ENCODE data around the gene HLF. TPM values are rescaled to one million over a fixed set of nuclear protein-coding genes. Genes with fewer than 3 reads are reported as not detected.

HLF gene
- total and polyA plus RNA-seq, 7 experiments from 2014 or later = 0.18 to 2.6 (median 0.36) TPM; not detected in 1

DNA sequence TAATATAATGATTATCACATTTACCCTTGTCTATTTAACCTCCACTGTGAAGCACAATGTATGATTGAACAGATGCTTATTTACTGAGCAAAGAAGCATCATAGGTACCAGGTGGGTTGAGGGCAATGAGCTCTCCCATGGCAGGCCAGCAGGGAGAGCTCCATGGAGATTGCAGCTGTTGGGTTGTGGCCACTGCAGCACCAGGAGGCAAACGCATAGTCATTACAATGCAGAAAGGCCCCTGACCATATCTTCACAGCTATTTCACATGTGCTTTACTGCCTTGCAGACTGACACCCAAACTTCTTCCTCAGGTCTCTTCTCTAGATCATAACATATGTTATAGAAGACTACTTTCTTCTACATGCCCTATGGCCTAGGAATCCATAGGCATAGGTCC is 81.9 kb downstream of the HLF start:
- Histone ChIP-seq H3K36me3 (ENCODE audit: control insufficient read depth in 2 of 3, insufficient read depth in 3 of 3, low read length in 3 of 3) (no peaks in the 10 kb centered on the region), H3K27ac (ENCODE audit: low read depth, low read length) (no peak overlapping the region), H3K9me3 (ENCODE audit: control insufficient read depth in 2 of 3, low read length in 3 of 3) (no peaks in the 10 kb centered on the region), H3K27me3 (ENCODE audit: control insufficient read depth in 2 of 2, insufficient read depth in 2 of 2, low read length in 2 of 2) (no peaks in the 10 kb centered on the region), H3K4me3 (ENCODE audit: low read length) (no peak overlapping the region), H3K4me1 (ENCODE audit: control insufficient read depth in 2 of 2, insufficient read depth in 2 of 2, low read length in 2 of 2) (peaks cover 0 to 23% of the 10 kb centered on the region in 2 donors)
- DNase-seq = no peak
- Mint-ChIP-seq H3K27me3 (peaks cover 0 to 10% (median 6%) of the 10 kb centered on the region in 5 donors), H3K27ac (peak overlapping the region in 2 of 9 donors; percentile 38 to 53), H3K36me3 (peaks cover 0 to 18% (median 0%) of the 10 kb centered on the region in 5 donors), H3K9me3 (peaks cover 0 to 11% (median 2%) of the 10 kb centered on the region in 11 donors), H3K4me1 (peaks cover 0 to 74% (median 10%) of the 10 kb centered on the region in 7 donors), H3K4me3 (no peak overlapping the region)
- ATAC-seq = no peak
- POLR2A ChIA-PET = no interaction called here
- intact Hi-C loops (cut with micrococcal nuclease) = loop anchor here (5.0 to 10.0 kb wide), 3 partner anchors 49 to 294 kb away; no protein-coding TSS in a partner anchor
- CTCF ChIA-PET = interaction anchor here (1.6 to 1.9 kb wide), 2 partner anchors 10 to 14 kb away, joined by 6 to 9 read pairs; no protein-coding TSS in a partner anchor

GRCh38 chr17:55347341-55347740 is 82.6 kb downstream of the HLF start:
- Histone ChIP-seq H3K4me3 (ENCODE audit: low read length) (no peak overlapping the region), H3K36me3 (ENCODE audit: control insufficient read depth in 2 of 3, insufficient read depth in 3 of 3, low read length in 3 of 3) (no peaks in the 10 kb centered on the region), H3K27me3 (ENCODE audit: control insufficient read depth in 2 of 2, insufficient read depth in 2 of 2, low read length in 2 of 2) (no peaks in the 10 kb centered on the region), H3K9me3 (ENCODE audit: control insufficient read depth in 2 of 3, low read length in 3 of 3) (no peaks in the 10 kb centered on the region), H3K27ac (ENCODE audit: low read depth, low read length) (no peak overlapping the region), H3K4me1 (ENCODE audit: control insufficient read depth in 2 of 2, insufficient read depth in 2 of 2, low read length in 2 of 2) (peaks cover 0 to 22% of the 10 kb centered on the region in 2 donors)
- DNase-seq (no peak), ATAC-seq (no peak)
- Mint-ChIP-seq H3K36me3 (peaks cover 0 to 18% (median 0%) of the 10 kb centered on the region in 5 donors), H3K4me3 (no peak overlapping the region), H3K27me3 (peaks cover 0 to 10% (median 6%) of the 10 kb centered on the region in 5 donors), H3K27ac (no peak overlapping the region), H3K4me1 (peaks cover 0 to 72% (median 10%) of the 10 kb centered on the region in 7 donors), H3K9me3 (peaks cover 0 to 11% (median 2%) of the 10 kb centered on the region in 11 donors)
- intact Hi-C loops (cut with micrococcal nuclease) = loop anchor here (5.0 to 10.0 kb wide), 3 partner anchors 50 to 295 kb away; no protein-coding TSS in a partner anchor
- ChIA-PET POLR2A (no interaction called here), CTCF (interaction anchor here (0.5 to 1.9 kb wide), 4 partner anchors 8 to 423 kb away, joined by 3 to 9 read pairs (median 4); no protein-coding TSS in a partner anchor)

DNA sequence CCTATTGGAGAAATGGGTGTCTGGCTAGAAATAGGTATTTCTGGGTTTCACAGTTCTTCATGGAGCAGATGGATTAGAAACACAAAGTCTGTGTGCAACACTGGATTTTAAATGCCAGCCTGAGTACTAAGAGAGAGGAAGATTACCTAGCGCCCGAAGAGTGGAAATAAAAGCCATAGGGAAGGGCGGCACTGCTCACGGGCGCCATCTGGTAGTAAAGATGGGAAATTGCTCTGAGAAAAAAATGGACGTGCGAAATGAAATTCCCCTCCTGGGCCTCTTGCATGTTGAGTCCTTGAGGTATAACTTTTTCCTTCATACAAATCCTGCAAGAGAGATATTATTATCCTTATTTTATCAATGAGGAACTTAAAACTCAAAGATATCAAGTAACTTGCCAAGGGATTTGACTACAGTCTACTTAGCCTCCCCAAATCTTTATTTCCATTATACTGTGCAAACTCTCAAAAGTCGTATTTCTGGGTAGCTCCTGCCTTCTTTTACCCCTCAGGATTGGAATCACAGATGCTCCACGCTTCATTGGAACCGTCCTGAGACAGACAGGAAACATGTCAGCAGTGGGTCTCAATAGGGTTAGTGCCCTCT is 84.1 kb downstream of the HLF start:
- peak; percentile 71 for ATAC-seq

DNA sequence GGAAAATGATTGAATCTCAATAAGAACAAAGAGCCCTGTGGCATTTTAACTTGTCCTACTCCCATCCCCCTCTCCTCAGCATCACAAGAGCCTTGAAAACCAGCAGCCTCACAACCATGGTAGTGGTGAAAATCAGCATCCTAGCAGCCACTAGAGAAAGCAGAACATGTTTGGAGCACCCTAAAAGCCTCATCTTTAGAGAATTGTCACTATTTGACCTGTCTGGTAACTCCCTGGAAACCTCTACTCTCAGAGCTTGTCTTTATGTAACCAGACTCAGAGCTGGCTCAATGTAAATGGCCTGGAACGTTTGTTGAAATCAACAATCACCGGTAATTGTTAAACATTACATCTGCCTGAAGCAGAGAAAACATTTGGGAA is 86.1 kb downstream of the HLF start:
- Mint-ChIP-seq H3K9me3 (peaks cover 0 to 7% (median 0%) of the 10 kb centered on the region in 11 donors), H3K4me1 (peaks cover 0 to 44% (median 5%) of the 10 kb centered on the region in 7 donors), H3K36me3 (peaks cover 0 to 13% (median 0%) of the 10 kb centered on the region in 5 donors), H3K27ac (no peak overlapping the region), H3K4me3 (no peak overlapping the region), H3K27me3 (peaks cover 0 to 20% (median 6%) of the 10 kb centered on the region in 5 donors)
- H3K4me3 ChIP-seq (ENCODE audit: low read length) = no peak overlapping the region
- H3K9me3 ChIP-seq (ENCODE audit: control insufficient read depth in 2 of 3, low read length in 3 of 3) = no peaks in the 10 kb centered on the region
- ATAC-seq (no peak), DNase-seq (no peak)
- no peak overlapping the region for H3K27ac ChIP-seq (ENCODE audit: low read depth, low read length)
- no peaks in the 10 kb centered on the region for H3K4me1 ChIP-seq (ENCODE audit: control insufficient read depth in 2 of 2, insufficient read depth in 2 of 2, low read length in 2 of 2)
- ChIA-PET POLR2A (no interaction called here), CTCF (no interaction called here)
- intact Hi-C loops (cut with micrococcal nuclease) = no loop called here
- no peaks in the 10 kb centered on the region for H3K27me3 ChIP-seq (ENCODE audit: control insufficient read depth in 2 of 2, insufficient read depth in 2 of 2, low read length in 2 of 2)
- no peaks in the 10 kb centered on the region for H3K36me3 ChIP-seq (ENCODE audit: control insufficient read depth in 2 of 3, insufficient read depth in 3 of 3, low read length in 3 of 3)

More for the DNA sequence above, 84.1 kb downstream of the HLF start:
- Histone ChIP-seq H3K36me3 (ENCODE audit: control insufficient read depth in 2 of 3, insufficient read depth in 3 of 3, low read length in 3 of 3) (no peaks in the 10 kb centered on the region), H3K27ac (ENCODE audit: low read depth, low read length) (no peak overlapping the region), H3K9me3 (ENCODE audit: control insufficient read depth in 2 of 3, low read length in 3 of 3) (no peaks in the 10 kb centered on the region), H3K4me3 (ENCODE audit: low read length) (no peak overlapping the region), H3K4me1 (ENCODE audit: control insufficient read depth in 2 of 2, insufficient read depth in 2 of 2, low read length in 2 of 2) (peaks cover 0 to 7% of the 10 kb centered on the region in 2 donors), H3K27me3 (ENCODE audit: control insufficient read depth in 2 of 2, insufficient read depth in 2 of 2, low read length in 2 of 2) (no peaks in the 10 kb centered on the region)
- ChIA-PET CTCF (interaction anchor here (1.0 to 2.5 kb wide), 5 partner anchors 8 to 357 kb away, joined by 3 to 9 read pairs (median 8); no protein-coding TSS in a partner anchor), POLR2A (interaction anchor here (0.6 kb wide), 1 partner anchor 167 kb away, joined by 3 read pairs; no protein-coding TSS in a partner anchor)
- peak overlapping the region in 2 of 9 donors; percentile 11 to 53 for H3K27ac Mint-ChIP-seq
- peak overlapping the region in 6 of 10 donors; percentile 20 to 61 (median 41) for H3K4me3 Mint-ChIP-seq
- H3K4me1 Mint-ChIP-seq = peaks cover 0 to 61% (median 7%) of the 10 kb centered on the region in 7 donors
- peaks cover 0 to 18% (median 0%) of the 10 kb centered on the region in 5 donors for H3K36me3 Mint-ChIP-seq
- DNase-seq = peak in 7 of 9 donors; percentile 8 to 36 (median 32)
- intact Hi-C loops (cut with micrococcal nuclease) = loop anchor here (1.0 to 10.0 kb wide), 6 partner anchors 52 to 356 kb away; partner anchors contain the start of gene HLF (in 1 of the 2)
- H3K9me3 Mint-ChIP-seq = peaks cover 0 to 11% (median 2%) of the 10 kb centered on the region in 11 donors
- H3K27me3 Mint-ChIP-seq = peaks cover 0 to 10% (median 7%) of the 10 kb centered on the region in 5 donors

GRCh38 chr17:55351226-55351625 is 86.5 kb downstream of the HLF start:
- H3K9me3 ChIP-seq (ENCODE audit: control insufficient read depth in 2 of 3, low read length in 3 of 3) = no peaks in the 10 kb centered on the region
- Mint-ChIP-seq H3K27me3 (peaks cover 0 to 22% (median 6%) of the 10 kb centered on the region in 5 donors), H3K27ac (no peak overlapping the region), H3K36me3 (peaks cover 0 to 13% (median 0%) of the 10 kb centered on the region in 5 donors), H3K4me1 (peaks cover 0 to 44% (median 5%) of the 10 kb centered on the region in 7 donors), H3K4me3 (no peak overlapping the region), H3K9me3 (peaks cover 0 to 7% (median 0%) of the 10 kb centered on the region in 11 donors)
- H3K4me1 ChIP-seq (ENCODE audit: control insufficient read depth in 2 of 2, insufficient read depth in 2 of 2, low read length in 2 of 2) = no peaks in the 10 kb centered on the region
- H3K36me3 ChIP-seq (ENCODE audit: control insufficient read depth in 2 of 3, insufficient read depth in 3 of 3, low read length in 3 of 3) = no peaks in the 10 kb centered on the region
- no peaks in the 10 kb centered on the region for H3K27me3 ChIP-seq (ENCODE audit: control insufficient read depth in 2 of 2, insufficient read depth in 2 of 2, low read length in 2 of 2)
- DNase-seq (no peak), ATAC-seq (no peak)
- CTCF ChIA-PET = interaction anchor here (0.6 kb wide), 1 partner anchor 89 kb away, joined by 3 read pairs; no protein-coding TSS in a partner anchor
- intact Hi-C loops (cut with micrococcal nuclease) = no loop called here
- no peak overlapping the region for H3K4me3 ChIP-seq (ENCODE audit: low read length)
- H3K27ac ChIP-seq (ENCODE audit: low read depth, low read length) = no peak overlapping the region
- POLR2A ChIA-PET = no interaction called here

- Histone ChIP-seq H3K36me3 (ENCODE audit: control insufficient read depth in 2 of 3, insufficient read depth in 3 of 3, low read length in 3 of 3) (no peaks in the 10 kb centered on the region), H3K4me1 (ENCODE audit: control insufficient read depth in 2 of 2, insufficient read depth in 2 of 2, low read length in 2 of 2) (no peaks in the 10 kb centered on the region), H3K4me3 (ENCODE audit: low read length) (no peak overlapping the region), H3K27me3 (ENCODE audit: control insufficient read depth in 2 of 2, insufficient read depth in 2 of 2, low read length in 2 of 2) (no peaks in the 10 kb centered on the region), H3K27ac (ENCODE audit: low read depth, low read length) (no peak overlapping the region), H3K9me3 (ENCODE audit: control insufficient read depth in 2 of 3, low read length in 3 of 3) (no peaks in the 10 kb centered on the region)
- peaks cover 0 to 30% (median 4%) of the 10 kb centered on the region in 7 donors for H3K4me1 Mint-ChIP-seq
- ATAC-seq = peak; percentile 46
- no peaks in the 10 kb centered on the region for H3K36me3 Mint-ChIP-seq
- ChIA-PET POLR2A (no interaction called here), CTCF (interaction anchor here (0.6 to 1.5 kb wide), 3 partner anchors 9 to 313 kb away, joined by 3 to 4 read pairs (median 4); no protein-coding TSS in a partner anchor)
- no peak overlapping the region for H3K27ac Mint-ChIP-seq
- DNase-seq = no peak
- H3K27me3 Mint-ChIP-seq = peaks cover 5 to 30% (median 6%) of the 10 kb centered on the region in 5 donors
- peaks cover 0 to 1% (median 0%) of the 10 kb centered on the region in 11 donors for H3K9me3 Mint-ChIP-seq
- H3K4me3 Mint-ChIP-seq = no peak overlapping the region
- intact Hi-C loops (cut with micrococcal nuclease) = no loop called here
These were observed 89.2 kb downstream of the HLF start for GRCh38 chr17:55354010-55354409.
